Globus pallidus (tissue), 1 donor: ENCODE data around the gene AARS2.
A peak's percentile ranks its signal among the peaks of the same experiment; 100 is the strongest.

ENCODE experiments used
- DNase-seq: peaks from one replicate; pipeline ENCODE4 v3.0.0-alpha.2; 2015; ENCODE audit warnings: low spot score

Gene AARS2

DNA sequence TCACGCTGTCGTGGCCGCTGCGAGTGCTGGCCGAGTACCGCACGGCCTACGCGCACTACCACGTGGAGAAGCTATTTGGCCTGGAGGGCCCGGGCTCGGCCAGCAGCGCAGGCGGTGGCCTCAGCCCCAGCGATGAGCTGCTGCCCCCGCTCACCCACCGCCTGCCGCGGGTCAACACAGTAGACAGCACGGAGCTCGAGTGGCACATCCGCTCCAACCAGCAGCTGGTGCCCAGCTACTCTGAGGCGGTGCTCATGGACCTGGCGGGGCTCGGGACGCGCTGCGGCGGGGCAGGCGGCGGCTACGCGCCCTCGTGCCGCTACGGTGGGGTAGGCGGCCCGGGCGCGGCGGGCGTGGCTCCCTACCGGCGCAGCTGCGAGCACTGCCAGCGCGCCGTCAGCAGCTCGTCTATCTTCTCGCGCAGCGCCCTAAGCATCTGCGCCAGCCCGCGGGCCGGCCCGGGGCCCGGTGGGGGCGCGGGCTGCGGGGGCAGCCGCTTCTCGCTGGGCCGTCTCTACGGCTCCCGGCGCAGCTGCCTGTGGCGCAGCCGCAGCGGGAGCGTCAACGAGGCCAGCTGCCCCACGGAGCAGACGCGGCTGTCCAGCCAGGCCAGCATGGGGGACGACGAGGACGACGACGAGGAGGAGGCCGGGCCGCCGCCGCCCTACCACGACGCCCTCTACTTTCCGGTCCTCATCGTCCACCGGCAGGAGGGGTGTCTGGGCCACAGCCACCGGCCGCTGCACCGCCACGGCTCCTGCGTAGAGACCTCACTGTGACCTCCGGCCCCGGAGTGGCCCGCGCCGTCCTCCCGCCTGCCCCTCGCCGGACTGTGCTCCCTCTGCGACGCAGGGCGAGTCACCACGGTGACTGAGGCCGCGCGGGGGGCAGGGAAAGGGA lies 37.1 kb downstream of the AARS2 start:
- DNase-seq: no peak

DNA sequence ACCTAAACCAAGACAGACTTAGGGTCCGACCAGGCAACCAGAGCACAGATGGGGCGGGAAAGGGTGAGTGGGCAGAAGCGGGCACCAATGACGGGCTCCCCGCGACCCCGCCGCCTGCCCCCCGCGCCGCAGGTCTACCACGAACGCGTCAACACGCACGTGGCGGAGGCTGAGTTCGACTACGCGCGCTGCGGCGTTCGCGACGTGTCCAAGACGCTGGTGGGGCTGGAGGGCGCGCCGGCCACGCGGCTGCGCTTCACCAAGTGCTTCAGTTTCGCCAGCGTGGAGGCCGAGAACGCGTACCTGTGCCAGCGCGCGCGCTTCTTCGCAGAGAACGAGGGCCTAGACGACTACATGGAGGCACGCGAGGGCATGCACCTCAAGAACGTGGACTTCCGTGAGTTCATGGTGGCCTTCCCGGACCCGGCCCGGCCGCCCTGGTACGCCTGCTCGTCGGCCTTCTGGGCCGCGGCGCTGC lies 37.8 kb downstream of the AARS2 start:
- DNase-seq: no peak

DNA sequence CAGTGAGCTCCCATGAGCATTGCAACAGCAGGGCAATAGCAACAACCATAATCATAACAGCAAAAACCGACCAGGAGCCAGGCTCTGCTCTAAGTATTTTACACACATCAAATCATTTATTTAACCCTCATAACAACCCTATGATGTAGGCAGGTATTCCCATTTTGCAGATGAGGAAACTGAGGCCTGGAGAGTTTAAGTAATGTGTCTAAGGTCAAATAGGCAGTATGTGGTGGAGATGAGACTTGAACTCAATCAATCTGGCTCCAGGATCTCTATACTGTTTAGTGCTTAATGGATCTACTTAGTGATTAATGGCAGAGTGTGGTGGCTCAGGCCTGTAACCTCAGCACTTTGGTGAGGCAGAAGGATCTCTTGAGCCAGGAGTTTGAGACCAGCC lies 39.5 kb downstream of the AARS2 start:
- no peak for DNase-seq

DNA sequence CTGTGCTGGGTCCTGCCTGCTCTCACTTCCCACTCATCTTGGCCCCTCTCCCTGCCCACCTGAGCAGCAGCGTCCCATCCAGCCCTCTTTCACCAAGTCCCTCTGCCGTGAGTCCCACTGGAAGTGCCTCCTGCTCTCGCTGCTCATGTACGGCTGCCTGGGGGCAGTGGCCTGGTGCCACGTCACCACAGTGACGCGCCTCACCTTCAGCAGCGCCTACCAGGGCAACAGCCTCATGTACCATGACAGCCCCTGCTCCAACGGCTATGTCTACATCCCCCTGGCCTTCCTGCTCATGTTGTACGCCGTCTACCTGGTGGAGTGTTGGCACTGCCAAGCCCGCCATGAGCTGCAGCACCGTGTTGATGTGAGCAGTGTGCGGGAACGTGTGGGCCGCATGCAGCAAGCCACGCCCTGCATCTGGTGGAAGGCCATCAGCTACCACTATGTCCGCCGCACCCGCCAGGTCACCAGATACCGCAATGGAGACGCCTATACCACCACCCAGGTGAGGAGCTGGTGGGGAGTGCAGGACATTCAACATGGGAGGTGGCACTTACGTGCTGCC lies 40.1 kb downstream of the AARS2 start:
- no peak for DNase-seq

DNA sequence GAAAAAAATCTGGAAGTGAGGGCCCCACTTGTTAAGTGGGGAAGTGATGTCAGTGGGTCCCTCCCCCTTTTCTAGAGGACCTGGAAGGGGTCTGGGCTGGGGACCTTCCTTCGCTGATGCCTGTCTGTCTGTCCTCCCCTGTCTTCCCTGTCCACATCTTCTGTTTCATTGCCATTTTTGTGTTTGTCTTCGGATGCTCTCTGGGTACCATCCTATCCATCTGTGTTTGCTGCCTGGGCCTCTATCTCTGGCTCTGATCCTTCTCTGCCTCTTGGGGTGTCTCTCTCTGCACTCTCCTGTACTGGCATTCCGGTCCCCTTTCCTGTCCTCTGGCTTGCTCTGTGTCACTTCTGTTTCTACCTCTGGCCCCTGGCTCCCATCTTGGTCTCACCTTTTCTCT lies 40.6 kb downstream of the AARS2 start:
- DNase-seq: no peak

DNA sequence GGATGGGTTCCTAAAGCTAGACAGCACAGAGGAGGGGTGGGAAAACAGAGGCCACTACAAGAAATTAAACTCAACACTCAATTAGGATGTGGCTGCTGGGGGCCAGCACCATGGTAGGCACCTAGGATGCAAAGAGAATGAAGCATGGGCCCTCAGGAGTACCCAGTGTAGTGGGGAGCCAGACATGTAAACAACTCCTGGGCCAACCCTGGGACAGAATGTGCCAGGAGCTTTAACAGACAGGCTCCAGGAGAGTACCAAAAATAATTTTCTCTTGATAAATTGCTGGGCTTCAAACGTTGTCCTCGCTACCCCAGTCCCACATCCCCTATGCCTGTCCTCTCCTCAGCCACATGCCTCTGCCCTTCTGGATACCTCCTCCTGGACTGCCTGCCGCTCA lies 41.2 kb downstream of the AARS2 start:
- DNase-seq: no peak

DNA sequence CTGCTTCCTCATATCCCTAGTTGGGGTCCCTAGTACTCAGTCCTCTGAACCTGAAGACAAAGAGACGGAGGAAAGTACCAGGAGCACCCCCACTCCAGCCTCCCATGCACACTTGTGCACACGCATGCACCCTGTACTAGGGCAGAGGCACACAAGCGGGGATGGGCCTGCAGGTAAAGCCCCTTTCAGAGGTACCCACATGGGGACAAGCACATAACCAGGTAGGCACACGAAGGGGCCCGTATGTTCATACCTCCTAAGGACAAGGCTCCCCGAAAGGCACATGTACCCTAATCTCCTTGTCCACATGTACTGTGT lies 41.8 kb downstream of the AARS2 start:
- no peak for DNase-seq

DNA sequence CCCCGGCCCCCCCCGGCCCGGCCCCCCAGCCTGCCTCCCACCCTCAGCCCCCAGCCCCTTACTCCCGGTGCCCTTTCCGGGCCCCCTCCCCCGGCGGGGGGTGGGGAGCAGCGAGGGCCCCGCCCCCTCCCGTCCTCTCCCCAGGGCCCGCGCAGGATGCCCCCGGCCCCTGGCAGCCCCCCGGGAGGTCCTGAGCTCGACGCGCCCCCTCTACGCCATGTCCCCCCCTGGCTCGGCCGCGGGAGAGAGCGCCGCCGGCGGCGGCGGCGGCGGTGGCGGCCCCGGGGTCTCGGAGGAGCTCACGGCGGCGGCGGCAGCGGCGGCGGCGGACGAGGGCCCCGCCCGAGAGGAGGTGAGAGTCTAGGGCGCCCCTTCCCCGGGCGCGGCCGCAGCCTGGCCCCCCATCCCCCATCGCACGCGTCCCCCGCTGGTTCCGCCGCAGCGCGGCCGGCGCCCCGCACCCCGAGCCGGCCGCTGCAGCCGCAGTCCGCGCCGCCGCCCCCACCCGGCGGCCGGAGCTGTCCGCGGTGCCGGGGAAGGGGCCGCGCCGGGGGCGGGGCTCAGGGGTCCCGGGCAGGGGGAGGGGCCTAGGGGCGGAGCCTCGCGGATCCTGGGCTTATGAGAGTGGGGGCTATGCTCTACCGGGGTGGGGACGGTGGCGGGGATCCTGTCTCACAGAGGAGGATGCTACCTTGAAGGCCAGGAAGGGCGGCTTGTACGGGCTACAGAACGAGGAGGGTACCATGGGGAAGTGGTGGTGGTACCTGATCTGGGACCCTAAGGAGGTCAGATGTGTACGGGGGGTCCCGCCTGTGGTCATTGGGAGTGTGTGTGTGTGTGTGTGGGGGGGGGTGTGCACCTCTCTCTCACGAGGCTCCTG lies 42.4 kb downstream of the AARS2 start:
- no peak for DNase-seq

DNA sequence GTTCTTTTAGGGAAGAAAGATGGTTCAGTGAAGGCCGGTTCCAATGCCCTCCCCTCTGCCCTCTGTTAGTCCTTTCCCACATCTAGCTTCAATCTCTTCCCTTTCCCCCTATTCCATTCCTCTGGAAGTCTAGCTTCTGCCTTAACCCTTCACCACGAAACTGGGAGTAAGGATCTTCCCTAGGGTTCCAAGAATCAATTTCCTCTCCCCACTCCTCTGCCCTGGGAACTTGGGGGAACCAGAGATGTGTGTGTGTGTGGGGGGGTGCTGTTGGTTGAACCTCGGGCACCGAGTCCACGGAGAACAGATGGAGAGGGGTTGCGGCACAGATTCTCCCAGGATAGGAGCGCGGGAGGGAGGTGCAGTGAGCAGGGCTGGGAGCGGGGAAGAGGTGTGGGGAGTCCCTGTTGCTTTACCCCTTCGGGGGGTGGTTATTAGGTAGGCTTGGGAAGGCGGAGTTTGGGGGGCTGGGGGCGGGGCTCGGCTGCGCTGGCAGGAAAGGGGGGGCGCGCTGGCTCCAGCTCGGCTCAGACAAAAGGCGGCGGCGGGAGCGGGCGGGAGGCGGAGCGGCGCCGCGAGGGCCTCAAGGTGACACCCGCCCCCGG lies 43.1 kb downstream of the AARS2 start, which contains the start of gene TMEM151B:
TSS of gene TMEM151B (plus strand) at position 530 of the 605 bp plus-strand sequence. CDS start 293 bp downstream, outside the sequence.
- no peak for DNase-seq

DNA sequence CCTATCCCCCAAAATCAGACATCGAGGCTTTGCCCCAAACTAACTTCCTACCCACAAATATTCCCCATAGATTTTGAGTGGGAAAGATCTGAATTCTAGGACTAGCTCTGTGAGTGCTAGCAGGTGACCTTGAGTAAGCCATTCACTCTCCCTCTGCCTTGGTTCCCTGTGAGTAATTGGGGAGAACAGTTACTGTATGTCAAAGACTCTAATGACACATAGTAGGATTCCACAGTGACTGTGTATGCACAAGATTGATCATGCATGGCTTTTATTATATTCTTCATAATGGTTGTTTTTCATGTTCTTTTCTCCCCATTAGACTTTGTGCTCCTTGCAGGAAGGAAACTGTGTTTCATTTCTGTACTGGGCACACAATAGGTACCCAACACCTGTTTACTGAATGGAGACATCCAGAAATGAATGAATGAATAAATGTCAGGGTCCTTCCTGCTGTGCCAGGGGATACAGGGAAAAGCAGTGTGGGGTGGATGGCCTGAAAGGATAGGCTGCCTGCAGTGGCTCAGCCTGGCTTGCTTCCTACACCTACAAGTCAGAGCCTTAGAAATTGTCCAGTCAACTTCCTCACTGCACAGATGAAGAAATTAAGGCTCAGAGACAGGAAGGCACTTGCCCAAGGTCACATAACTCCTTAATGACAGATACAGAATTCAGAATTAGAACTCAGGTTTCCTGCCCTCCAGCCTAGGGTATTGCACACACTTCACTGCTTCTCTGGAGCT lies 43.8 kb downstream of the AARS2 start:
- DNase-seq: no peak

DNA sequence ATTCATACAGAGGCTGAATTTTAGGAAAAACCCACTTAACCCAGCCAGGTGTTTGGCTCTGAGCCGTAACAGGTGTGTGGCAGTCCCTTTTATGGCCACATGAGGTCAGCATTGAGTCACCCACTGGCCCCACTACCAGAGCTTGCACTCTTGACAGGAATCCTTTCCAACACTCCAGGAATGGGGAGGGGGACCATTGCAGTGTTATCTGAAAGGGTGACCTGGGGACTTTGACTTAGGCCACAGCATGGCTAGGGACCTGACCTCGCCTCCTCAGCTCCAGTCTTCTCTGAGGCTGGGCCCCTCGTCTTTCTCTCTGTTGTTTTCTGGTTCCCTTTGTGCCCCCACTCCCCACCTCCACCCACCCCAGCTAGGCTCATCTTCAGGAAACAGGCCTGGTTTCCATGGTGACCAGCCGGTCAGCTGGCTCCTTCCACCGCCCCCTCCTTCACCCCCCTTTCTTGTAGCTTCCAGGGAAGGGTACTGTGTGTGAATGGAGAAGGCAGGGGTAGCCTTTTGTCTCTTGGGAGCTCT lies 45.0 kb downstream of the AARS2 start:
- no peak for DNase-seq

DNA sequence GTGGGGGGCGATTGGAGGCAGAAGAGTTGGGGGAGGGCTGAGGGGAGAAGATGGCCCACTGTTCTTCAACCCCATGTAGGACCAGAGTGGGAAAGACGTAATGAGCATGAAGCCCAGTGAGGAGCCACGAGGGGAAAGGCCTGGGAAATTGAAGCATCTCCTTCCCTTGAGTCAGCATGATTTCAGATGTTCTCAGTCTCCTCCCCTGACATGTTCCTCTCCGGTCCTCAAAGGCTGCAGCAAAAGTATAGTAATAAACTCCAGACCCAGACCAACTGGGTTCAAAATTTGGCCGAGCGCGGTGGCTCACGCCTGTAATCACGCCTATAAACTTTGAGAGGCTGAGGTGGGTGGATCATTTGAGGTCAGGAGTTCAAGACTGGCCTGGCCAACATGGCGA lies 45.9 kb downstream of the AARS2 start:
- no peak for DNase-seq

DNA sequence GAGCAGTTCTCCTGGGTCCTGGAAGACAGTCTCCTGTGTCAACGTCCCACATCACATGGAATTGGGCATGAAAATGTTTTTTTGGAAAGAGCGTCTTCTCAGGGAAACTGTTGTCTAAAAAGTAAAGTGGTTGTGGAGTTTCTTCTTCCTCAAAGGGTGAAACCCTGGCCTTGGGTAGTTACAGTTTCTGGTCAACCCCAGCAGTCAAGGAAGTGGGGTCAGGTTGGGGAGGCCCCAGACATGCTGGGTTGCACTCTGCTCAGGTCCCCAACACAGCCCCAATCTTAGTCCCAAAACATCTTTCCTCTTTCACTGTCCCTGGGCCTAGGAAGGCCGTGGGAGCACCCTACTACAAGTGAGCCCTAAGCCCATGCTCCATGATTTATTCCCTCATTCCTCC lies 46.8 kb downstream of the AARS2 start:
- no peak for DNase-seq

DNA sequence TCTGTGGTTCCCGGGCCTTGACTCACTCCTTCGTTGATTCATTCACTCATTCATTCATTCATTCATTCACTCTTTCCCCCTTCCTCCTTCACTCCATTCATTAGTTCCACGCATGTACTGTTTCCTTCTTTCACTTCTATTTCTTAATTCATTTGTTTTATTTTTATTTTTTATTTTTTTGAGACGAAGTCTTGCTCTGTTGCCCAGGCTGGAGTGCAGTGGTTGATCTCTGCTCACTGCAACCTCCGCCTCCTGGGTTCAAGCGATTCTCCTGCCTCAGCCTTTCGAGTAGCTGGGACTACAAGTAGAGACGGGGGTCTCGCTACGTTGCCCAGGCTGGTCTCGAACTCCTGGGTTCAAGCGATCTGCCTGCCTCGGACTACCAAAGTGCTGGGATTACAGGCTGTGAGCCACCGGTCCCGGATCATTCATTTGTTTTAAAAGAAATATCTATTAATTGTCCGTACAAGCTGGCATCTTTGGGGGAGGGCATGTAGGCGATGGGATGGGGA lies 47.4 kb downstream of the AARS2 start:
- DNase-seq: no peak

DNA sequence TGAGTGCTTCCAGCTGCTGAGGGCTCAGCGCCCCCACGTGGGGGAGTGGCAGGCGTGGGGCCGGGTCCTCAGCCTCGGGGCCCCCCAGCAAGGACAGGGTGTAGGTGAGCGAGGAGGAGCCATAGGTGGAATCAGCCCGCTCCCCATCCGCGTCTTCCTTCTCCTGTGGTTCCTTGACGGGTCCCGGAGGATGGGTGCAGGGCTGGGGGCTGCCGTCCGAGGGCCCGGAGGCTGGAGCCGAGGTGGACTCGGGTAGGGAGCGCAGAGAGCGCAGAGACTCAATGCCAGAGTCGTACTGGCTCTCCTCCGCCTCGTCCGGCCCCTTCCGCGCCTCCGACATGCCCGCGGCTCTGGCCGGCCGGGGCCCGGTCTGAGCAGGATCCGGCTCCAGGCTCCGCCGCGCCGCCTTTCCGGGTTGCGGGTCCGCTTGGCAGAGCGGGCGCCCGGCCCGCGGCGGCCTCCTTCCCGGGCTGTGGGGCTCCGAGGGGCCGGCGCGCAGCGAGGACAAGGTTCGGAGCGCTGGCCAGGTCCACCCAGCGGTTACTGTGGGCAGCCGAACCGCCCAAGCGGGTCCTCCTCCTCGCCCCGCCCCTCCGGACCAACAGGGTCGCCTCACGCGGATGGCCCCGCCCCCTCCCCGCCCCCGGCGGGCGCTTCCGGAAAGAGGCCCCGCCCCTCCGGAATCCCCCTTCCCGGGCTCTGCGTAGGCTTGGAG lies 48.0 kb downstream of the AARS2 start, which contains the start of gene NFKBIE:
TSS of gene NFKBIE (minus strand) at position 545 of the 715 bp plus-strand sequence. CDS start at position 340, 205 bp downstream.
- peak; percentile 89 for DNase-seq

DNA sequence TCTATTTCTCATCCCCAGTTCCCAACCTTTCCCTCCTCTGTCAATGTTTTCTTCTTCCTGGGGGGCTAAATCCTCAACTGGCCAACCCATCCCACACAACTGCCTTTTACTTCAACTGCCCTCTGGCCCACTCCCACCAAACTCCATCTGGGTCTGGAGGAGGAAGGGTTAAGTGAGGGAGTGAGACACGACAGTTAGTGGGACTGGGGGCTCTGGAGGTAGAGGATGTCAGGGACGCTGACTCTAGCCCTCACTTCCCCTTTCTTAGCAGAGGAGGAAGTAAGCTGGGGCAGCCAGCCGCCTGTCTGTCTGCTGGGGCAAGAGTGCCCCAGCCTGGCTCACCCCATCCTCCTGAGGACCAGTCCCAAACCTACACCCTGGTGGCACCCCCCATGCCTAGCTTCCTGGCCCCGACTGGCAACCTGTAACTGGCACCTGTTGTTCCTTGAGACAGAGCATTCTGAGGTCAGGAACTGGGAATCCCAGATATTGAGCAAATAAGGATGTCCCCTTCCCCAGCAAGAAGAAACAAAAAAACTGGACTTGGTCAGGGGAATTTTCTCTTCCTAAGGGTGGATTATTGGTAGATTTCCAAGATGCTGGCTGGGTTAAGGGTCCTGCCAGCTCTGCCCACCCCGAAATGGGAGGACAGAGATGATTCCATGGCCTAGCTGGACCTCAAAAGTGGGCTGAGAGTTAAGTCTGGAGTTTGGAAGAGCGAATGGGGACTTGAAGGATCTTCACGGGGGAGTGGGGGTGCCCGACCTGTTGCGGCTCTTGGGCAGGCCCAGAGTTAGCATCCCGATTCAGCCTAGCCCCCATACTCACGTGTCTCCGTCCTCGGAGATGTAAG lies 48.8 kb downstream of the AARS2 start:
- no peak for DNase-seq

DNA sequence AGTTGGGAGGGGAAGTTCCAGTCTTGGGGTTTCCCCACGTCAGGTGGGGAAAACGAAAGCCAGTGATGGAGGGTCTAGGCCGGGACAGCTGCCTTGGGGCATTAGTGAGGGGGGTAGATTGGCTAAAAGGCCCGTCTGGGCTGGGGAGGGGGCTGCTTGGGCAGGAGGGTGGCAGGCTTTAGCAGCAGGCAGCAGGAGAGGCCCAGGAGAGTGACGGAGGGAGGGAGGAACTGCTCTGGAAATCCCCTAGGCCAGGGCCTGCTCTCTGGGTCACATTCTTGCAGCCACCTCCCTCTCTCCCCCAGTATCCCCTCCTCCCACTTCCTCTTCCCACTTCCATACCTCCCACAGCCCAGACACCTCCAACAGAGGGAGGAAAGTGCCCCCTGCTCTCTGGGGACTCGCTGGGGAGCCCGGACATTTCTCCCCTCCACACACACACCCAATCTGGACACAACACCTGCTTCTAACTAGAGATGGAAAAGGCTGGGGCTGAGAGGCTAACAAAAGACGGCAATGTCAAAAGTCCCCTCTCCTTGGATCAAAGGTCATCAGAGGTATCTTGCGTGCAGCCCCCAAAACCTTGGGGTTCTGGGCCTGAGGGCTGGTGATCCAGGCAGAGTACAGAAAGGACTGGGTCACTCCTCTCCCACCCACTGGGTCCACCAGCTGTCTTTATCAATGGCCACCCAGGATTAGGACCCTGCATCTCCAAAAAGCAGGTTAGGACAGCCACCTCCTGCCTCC lies 49.6 kb downstream of the AARS2 start:
- no peak for DNase-seq
